ENCODE data around the gene TMEM72.

Gene TMEM72

DNA sequence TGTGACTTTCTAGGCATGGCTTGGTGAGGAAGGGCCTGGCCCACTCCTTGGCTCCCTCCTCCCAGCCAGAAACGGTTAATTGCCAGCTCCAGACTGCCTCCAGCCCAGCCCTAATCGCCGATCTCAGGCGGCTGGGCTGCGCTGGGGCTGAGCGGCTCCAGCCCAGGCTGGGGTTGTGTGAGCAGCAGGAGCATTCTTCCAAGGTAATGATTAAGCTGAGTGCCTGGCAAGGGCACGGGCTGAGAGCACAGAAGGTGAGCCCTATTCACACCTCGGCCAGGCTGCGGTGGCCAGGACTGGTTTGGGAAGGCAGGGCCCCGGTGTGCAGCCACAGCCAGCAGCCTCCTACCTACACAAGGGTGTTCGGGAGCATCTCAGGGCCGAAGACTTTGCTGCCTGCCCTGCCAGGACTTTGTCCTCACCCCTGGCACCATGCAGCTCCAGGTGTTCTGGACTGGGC, at the start of gene TMEM72:
Gene TMEM72, plus strand, starts transcription at position 257 of the 460 bp plus-strand sequence. Its CDS starts 176 bp downstream, at position 433.
- no peak within 1 kb of the TSS for H3K4me3 ChIP-seq (ENCODE audit: low read length)
- TF ChIP-seq, protein P1, sequence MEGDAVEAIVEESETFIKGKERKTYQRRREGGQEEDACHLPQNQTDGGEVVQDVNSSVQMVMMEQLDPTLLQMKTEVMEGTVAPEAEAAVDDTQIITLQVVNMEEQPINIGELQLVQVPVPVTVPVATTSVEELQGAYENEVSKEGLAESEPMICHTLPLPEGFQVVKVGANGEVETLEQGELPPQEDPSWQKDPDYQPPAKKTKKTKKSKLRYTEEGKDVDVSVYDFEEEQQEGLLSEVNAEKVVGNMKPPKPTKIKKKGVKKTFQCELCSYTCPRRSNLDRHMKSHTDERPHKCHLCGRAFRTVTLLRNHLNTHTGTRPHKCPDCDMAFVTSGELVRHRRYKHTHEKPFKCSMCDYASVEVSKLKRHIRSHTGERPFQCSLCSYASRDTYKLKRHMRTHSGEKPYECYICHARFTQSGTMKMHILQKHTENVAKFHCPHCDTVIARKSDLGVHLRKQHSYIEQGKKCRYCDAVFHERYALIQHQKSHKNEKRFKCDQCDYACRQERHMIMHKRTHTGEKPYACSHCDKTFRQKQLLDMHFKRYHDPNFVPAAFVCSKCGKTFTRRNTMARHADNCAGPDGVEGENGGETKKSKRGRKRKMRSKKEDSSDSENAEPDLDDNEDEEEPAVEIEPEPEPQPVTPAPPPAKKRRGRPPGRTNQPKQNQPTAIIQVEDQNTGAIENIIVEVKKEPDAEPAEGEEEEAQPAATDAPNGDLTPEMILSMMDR (IDR thresholded peaks at IDR 0.05; ENCODE audit: insufficient read depth, low read depth, low read length, missing control alignments): no peak
- DNase-seq (ENCODE audit: low read depth): no peak

DNA sequence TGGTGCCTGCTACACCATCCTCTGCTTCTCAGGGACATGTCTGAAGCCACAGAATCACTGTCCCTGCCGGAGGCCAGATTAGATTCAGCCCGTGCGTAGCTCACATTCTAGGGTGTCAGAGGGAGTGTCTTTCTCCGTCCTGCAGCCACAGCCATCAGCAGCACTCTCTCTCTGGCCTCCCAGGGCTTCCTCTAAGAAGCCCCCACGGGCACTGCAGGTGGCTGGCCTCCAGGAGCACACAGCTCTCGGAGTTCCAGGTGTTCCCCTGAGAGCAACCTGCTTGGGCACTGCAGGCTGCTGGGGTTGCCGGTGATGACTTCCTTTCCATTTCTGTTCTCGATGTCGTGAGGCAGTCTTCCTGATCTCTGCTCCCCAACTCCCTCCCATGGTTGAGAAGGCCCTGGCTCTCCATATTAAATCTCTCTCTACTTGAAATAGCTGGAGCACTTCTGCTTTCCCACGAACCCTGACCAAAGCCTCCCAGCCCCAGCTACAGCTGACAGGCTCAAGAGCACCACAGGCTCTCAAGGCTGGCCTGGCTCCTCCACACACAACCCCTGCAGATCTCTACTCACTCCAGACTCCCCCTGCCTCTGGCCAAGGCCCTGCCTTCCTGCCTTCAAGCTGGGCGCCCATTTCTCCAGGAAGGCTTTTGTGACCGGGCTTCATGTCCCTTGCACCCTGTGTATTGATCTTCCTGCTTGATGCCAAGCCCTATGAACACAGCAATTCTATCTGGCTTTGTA, 49.0 kb upstream of the TMEM72 start:
- H3K4me3 ChIP-seq (ENCODE audit: low read length): no peak overlapping the region
- no peak for DNase-seq (ENCODE audit: low read depth)
- TF ChIP-seq, protein P1 (IDR thresholded peaks at IDR 0.05; ENCODE audit: insufficient read depth, low read depth, low read length, missing control alignments): no peak

DNA sequence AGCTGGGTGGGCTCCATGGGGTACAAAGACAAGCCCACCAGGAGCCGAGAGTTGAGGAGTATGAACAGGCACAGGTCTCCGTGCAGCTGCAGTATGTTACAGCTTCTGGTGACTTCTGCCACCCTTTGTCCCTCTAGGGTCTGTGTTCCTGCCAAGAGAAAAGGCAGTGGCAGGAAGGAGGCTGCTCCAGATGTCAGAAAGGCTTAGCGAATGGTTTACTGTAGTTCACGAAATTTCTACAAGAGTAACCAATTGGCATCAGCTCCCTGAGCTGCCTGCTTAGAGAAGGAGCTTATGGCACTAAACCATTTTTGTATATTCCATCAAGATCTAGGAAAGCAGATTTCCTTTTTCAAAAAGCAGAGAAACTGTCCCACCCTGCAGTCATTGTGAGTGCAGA, 48.2 kb upstream of the TMEM72 start:
- no peak for DNase-seq (ENCODE audit: low read depth)
- TF ChIP-seq, protein P1 (IDR thresholded peaks at IDR 0.05; ENCODE audit: insufficient read depth, low read depth, low read length, missing control alignments): no peak
- H3K4me3 ChIP-seq (ENCODE audit: low read length): no peak overlapping the region

DNA sequence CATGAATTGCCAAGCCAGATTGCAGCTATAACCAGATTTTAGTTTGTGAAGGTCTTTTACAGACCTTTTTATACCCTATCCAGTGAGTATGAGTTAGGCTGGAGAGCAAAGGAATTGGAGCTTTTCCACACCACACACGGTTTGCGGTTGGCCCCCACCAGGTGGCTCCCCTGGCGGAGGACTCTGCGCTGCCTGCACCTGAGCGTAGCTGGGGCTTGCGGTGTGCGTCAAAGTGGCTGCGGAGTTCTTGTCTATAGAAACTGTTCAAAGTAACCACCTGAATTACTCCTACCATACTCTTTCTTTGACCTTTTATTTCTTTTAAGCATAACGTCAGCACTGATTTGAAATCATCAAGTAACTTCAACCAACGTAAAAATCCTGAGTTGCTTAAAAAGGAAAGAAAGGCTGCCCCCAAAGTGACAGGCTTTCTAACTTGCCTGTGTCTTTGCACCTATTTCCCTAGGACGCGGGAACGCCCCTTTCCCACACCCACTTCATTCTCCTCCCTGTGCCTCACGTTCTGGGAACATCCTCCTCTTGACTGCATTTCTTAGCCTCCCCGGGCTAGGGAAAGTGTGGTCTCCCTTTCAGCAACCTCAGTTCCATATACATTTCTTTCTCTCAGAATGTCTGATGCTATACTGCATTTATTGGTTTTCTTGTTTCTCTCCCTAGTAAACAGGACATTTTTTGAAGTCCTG, 47.6 kb upstream of the TMEM72 start:
- H3K4me3 ChIP-seq (ENCODE audit: low read length): no peak overlapping the region
- DNase-seq (ENCODE audit: low read depth): no peak
- TF ChIP-seq, protein P1 (IDR thresholded peaks at IDR 0.05; ENCODE audit: insufficient read depth, low read depth, low read length, missing control alignments): no peak

DNA sequence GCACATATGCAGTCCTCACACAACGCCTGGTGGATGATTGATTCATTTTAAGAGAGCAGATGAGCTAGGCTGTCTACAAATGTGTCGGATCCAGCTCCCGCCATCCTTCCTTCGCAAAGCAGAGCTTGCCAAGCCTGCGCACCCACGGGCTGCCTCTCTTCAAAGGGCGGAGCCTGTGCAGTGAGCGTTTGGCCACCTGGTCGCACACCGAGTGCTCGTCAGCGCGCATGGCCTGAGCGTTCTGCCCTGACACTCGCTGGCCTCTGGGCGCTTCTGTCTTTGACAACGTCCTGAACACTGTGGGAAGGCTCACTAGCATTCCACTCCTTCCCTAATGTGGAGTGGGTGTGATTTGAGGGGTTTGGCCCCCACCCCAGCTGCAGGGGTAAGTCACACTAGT, 47.1 kb upstream of the TMEM72 start:
- TF ChIP-seq, protein P1 (IDR thresholded peaks at IDR 0.05; ENCODE audit: insufficient read depth, low read depth, low read length, missing control alignments): no peak
- peak overlapping the region; percentile 51 for H3K4me3 ChIP-seq (ENCODE audit: low read length)
- peak; percentile 33 for DNase-seq (ENCODE audit: low read depth)

DNA sequence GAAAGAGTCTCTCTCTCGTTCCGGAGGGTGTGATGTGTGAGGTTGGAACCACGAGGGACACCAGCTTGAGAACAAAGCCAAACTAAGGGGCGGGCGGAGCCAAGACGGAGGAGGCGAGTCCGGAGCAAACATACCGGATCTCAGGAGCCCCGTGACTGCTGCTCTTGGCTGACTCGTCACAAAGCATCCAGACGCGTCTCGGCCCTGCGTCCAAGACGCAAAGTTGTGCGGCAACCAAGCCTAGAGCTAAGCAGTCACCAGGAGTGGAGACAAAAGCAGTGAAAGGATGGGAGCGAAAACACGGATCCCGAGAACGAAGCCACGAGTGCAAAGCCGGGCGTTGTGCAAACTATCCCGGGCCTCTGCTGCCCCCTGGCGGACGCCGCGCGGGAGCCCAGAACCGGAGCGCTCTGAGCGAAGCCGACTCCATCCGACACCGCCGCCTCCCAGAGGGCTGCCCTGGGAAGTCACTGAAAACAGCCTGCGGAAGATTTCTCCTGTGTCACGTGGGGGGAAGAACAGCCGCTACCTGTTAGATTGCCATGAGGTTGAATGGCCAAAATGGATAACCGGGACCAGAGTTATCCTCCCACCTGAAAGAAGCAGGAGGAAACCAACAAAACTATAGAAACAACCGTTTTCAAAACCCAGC, 46.4 kb upstream of the TMEM72 start:
- TF ChIP-seq, protein P1 (IDR thresholded peaks at IDR 0.05; ENCODE audit: insufficient read depth, low read depth, low read length, missing control alignments): peak; percentile 89
- peak; percentile 73 for DNase-seq (ENCODE audit: low read depth)
- H3K4me3 ChIP-seq (ENCODE audit: low read length): peak overlapping the region; percentile 51

Data from epithelial cell of esophagus (primary cell).